Heart left ventricle (tissue), 16 donors: Measurements from ENCODE around the gene PRRG2. TPM values are rescaled to one million over a fixed set of nuclear protein-coding genes. Genes with fewer than 3 reads are reported as not detected.

ENCODE experiments used
- ATAC-seq, 4 donors: fragments of 200-7000 bp; cut with Tn5 transposase; one replicate each; pipeline ENCODE4 v1.9.1; 2020 to 2022; ENCODE audit warnings: moderate library complexity in 4 of 4, mild to moderate bottlenecking in 3 of 4, moderate number of reproducible peaks in 1 of 4
- DNase-seq, 5 donors: peaks; one replicate each; pipeline ENCODE4 v3.0.0-alpha.2; 2020
- H3K27ac ChIP-seq, 12 donors: fragments of 200-600 bp; sonication (generic) in 4 of 12; one replicate each; pipeline versions ENCODE4 v1.5.0 to v1.8.0; 2016 to 2022; ENCODE audit warnings: mild to moderate bottlenecking in 2 of 12
- H3K27me3 ChIP-seq, 9 donors: fragments of 200-600 bp; sonication (generic) in 2 of 9; one replicate each; pipeline versions ENCODE4 v1.5.1 to v1.8.0; 2016 to 2022; ENCODE audit warnings: mild to moderate bottlenecking in 3 of 9
- H3K36me3 ChIP-seq, 9 donors: fragments of 200-600 bp; sonication (generic) in 2 of 9; one replicate each; pipeline versions ENCODE4 v1.5.0 to v1.8.0; 2018 to 2022; ENCODE audit warnings: mild to moderate bottlenecking in 2 of 9
- H3K4me1 ChIP-seq, 12 donors: fragments of 200-600 bp; sonication (generic) in 4 of 12; one replicate each; pipeline versions ENCODE4 v1.5.0 to v1.8.0; 2016 to 2022; ENCODE audit warnings: mild to moderate bottlenecking in 3 of 12
- H3K4me3 ChIP-seq, 12 donors: fragments of 200-600 bp; sonication (generic) in 4 of 12; one replicate each; pipeline versions ENCODE4 v1.5.0 to v1.8.0; 2017 to 2022; ENCODE audit warnings: mild to moderate bottlenecking in 9 of 12, moderate library complexity in 4 of 12
- H3K9me3 ChIP-seq, 12 donors: fragments of 200-600 bp; sonication (generic) in 4 of 12; one replicate each; pipeline versions ENCODE4 v1.5.0 to v1.8.0; 2016 to 2022; ENCODE audit warnings: mild to moderate bottlenecking in 1 of 12
- POLR2A ChIP-seq, 2 donors: fragments of 450-650 bp; IDR thresholded peaks; one replicate each; pipeline ENCODE4 v1.6.1; 2017; ENCODE audit warnings: antibody characterized with exemption in 2 of 2, mild to moderate bottlenecking in 2 of 2, moderate library complexity in 2 of 2
- whole genome bisulfite sequencing, 4 donors: extraction: QIAGEN DNeasy Blood & Tissue Kit in 2 of 4; methylation state at CpG; one replicate each; pipeline versions ENCODE4 v1.1.5 to v1.1.7; 2013 to 2018; 5-methylcytosine and 5-hydroxymethylcytosine counted together
- intact Hi-C, 10 donors: fragments of 100-400 bp; cut with DNase I; formaldehyde crosslinking; loops; one replicate each; pipeline versions ENCODE4 v1.11.1 to v1.14.2; 2022
- polyA plus RNA-seq, 2 donors: library from polyadenylated mRNA; stranded (reverse); fragments of 200-250 nt; gene quantifications; one replicate each; pipeline ENCODE4 v1.2.3, GENCODE V29; 2013
- total RNA-seq, 9 donors: library from RNA; depleted of rRNA in 2 of 9; stranded (reverse); fragments of >200 nt in 2 of 9; fragmentation: NEBNext Ultra II Directional in 3 of 9; extraction: Animal tissue kit (Norgen Biotek cat#: 25700) in 3 of 9; gene quantifications; one replicate each; pipeline versions ENCODE4 v1.1.0 to v1.2.4, GENCODE V29; 2016 to 2023
- TF ChIP-seq, protein P1 (sequence below), 12 donors: fragments of 200-600 bp; sonication (generic) in 4 of 12; IDR thresholded peaks; one replicate each; pipeline versions ENCODE4 v1.5.0 to v1.8.0; 2018 to 2022; ENCODE audit warnings: antibody characterized with exemption in 12 of 12, mild to moderate bottlenecking in 5 of 12
- donor health status: ischemic (EF 13 %, LVEDD 7.1; RV severe dilation, severe dysfunction).
- donor health status: healthy with polysubstance abuse.
- donor health status: DM: no; HTN: yes; CAD: no.
- donor health status: DM: no; HTN: no; CAD: no.
- donor health status: ischemic (EF 25% LVEDD 6.9; RV normal size, moderate dysfunction).
- donor health status: ischemic (EF 25% LVEDD 5.7; RV mildly dilated, moderate dysfunction).
- donor health status: healthy.
- donor health status: DM: yes; HTN: yes; CAD: no.
- donor health status: ischemic (EF 35%, LVEDD 5.7; RV mildly dilated, moderate dysfunction).
- donor health status: nonischemic (EF 11% LVEDD 7.7; RV severe dilation, severe dysfunction).
- donor health status: DM: yes; HTN: yes; CAD: no.
- donor health status: PGD.
- donor health status: ischemic (EF 29% LVEDD 5.4; RV normal size, mild dysfunction).
- donor health status: nonischemic (EF 23%, LVEDD 6.1; RV moderate dilation, normal function).

The PRRG2 gene
- total and polyA plus RNA-seq, 11 donors: 0.27 to 3.2 (median 0.88) TPM; not detected in 1

DNA sequence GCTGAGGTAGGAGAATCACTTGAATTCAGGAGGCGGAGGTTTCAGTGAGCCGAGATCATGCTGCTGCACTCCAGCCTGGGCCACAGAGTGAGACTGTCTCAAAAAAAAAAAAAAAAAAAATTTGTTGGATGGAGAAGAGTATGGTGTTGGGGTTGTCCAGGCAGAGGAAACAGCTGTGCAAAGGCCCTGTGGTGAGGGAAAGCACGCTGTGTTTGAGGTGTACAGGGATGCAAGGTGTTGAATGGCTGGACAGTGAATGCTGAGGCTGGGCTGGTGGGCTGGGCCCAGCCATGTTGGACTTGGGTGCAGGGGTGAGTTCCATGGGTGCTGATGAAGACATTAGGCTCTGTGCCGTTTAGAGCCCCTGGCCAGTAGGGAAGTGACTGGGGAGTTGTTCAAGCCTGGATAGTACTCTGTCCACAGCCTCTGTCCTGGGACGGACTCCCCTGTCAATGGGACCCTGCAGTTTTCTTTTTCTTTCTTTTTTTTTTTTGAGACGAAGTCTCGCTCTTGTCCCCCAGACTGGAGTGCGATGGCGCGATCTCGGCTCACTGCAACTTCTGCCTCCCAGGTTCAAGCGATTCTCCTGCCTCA is 28.5 kb downstream of the PRRG2 start:
- intact Hi-C loops: no loop called here
- Histone ChIP-seq H3K9me3 (no peaks in the 10 kb centered on the region), H3K36me3 (peaks cover 0 to 75% (median 63%) of the 10 kb centered on the region in 9 donors), H3K4me1 (peaks cover 0 to 17% (median 2%) of the 10 kb centered on the region in 12 donors), H3K27me3 (no peaks in the 10 kb centered on the region), H3K4me3 (no peak overlapping the region), H3K27ac (no peak overlapping the region)
- 95 to 97% (median 97%) methylated on average over 12 of the region's 12 CpGs for WGBS, 4 donors
- no peak for ATAC-seq
- DNase-seq: no peak
- TF ChIP-seq, protein P1, sequence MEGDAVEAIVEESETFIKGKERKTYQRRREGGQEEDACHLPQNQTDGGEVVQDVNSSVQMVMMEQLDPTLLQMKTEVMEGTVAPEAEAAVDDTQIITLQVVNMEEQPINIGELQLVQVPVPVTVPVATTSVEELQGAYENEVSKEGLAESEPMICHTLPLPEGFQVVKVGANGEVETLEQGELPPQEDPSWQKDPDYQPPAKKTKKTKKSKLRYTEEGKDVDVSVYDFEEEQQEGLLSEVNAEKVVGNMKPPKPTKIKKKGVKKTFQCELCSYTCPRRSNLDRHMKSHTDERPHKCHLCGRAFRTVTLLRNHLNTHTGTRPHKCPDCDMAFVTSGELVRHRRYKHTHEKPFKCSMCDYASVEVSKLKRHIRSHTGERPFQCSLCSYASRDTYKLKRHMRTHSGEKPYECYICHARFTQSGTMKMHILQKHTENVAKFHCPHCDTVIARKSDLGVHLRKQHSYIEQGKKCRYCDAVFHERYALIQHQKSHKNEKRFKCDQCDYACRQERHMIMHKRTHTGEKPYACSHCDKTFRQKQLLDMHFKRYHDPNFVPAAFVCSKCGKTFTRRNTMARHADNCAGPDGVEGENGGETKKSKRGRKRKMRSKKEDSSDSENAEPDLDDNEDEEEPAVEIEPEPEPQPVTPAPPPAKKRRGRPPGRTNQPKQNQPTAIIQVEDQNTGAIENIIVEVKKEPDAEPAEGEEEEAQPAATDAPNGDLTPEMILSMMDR (IDR thresholded peaks at IDR 0.05): no peak
- TF ChIP-seq POLR2A (IDR thresholded peaks at IDR 0.05): no peak

DNA sequence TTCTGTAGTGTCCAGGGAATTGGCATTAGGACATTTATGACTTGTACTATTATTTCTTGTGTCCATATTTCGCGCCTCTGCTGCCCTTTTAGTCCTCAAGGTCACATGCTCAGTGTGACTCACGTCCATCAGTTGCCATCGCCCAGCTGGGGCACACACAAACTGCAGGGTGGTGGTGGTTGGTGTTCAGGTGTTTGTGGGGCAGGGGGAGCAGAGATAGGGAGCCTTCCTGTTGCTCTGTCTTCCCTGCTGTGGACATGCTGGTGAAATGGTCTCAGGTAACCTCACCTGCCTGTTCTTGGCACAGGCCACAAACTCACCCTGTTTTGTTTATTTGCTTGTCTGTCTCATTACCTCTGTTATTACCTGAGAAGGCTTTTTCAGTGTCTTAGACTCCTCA is 32.3 kb downstream of the PRRG2 start:
- no peak for DNase-seq
- WGBS, 4 donors: 48 to 59% (median 53%) methylated on average over 4 of the region's 4 CpGs
- peak in 3 of 4 donors; percentile 10 to 40 (median 10) for ATAC-seq
- H3K27me3 ChIP-seq: no peaks in the 10 kb centered on the region
- no peak overlapping the region for H3K4me3 ChIP-seq
- H3K27ac ChIP-seq: no peak overlapping the region
- peaks cover 0 to 17% (median 2%) of the 10 kb centered on the region in 12 donors for H3K4me1 ChIP-seq
- intact Hi-C loops: no loop called here
- H3K36me3 ChIP-seq: peaks cover 0 to 73% (median 61%) of the 10 kb centered on the region in 9 donors
- peaks cover 0 to 3% (median 0%) of the 10 kb centered on the region in 12 donors for H3K9me3 ChIP-seq
- TF ChIP-seq, protein P1 (IDR thresholded peaks at IDR 0.05): no peak

DNA sequence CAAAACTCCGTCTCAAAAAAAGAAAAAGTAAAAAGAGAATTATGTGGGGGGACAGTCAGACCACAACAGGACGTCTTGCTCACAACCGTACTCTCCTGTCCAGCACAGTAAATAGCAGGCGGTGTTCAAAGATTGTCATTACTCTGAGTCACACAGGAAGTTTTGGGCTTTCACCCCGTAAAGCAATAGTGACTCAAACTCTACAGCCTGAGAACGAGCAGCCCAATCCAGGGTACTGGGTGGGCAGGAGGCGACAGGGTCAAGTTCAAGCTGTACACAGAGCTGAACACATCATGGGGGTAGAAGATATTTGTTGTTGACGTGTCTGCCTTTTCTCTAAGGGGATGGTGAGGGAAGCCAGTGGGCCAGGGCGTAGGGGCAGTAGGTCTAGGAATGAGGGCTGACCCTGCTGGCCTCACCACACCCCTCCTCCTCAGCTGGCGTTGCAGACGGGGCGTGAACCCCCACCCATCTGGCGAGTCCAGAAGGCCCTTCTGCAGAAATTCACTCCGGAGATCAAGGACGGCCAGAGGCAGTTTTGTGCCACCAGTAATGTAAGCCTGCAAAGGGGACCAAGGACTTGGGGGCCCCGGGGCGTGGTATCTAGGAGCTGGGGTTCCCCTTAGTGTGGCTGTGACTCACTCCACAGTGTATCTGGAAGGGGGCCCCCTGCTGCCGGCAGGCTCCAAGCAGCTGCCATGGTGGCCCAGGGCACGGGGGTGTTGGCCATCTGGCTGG is 33.1 kb downstream of the PRRG2 start:
- no peak overlapping the region for H3K27ac ChIP-seq
- peaks cover 0 to 73% (median 61%) of the 10 kb centered on the region in 9 donors for H3K36me3 ChIP-seq
- 83 to 91% (median 87%) methylated on average over 15 to 19 of the region's 19 CpGs for WGBS, 4 donors
- H3K4me1 ChIP-seq: peaks cover 0 to 17% (median 2%) of the 10 kb centered on the region in 12 donors
- TF ChIP-seq, protein P1 (IDR thresholded peaks at IDR 0.05): no peak
- no peak for TF ChIP-seq POLR2A (IDR thresholded peaks at IDR 0.05)
- no peaks in the 10 kb centered on the region for H3K27me3 ChIP-seq
- DNase-seq: no peak
- no peak overlapping the region for H3K4me3 ChIP-seq
- peak in 2 of 4 donors; percentile 14 to 18 for ATAC-seq
- intact Hi-C loops: no loop called here
- H3K9me3 ChIP-seq: peaks cover 0 to 3% (median 0%) of the 10 kb centered on the region in 12 donors

DNA sequence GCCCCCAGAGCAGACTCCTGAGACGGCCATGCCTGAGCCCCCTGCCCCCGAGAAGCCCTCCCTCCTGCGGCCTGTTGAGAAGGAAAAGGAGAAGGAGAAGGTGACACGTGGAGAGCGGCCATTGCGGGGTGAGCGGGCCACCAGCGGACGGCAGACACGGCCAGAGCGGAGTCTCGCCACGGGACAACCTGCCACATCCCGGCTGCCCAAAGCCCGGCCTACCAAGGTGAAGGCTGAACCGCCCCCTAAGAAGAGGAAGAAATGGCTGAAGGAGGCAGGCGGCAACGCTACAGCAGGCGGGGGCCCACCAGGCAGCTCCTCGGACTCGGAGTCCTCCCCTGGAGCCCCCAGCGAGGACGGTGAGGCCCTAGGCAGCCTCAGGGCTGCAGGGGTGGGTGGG is 34.7 kb downstream of the PRRG2 start:
- peaks cover 0 to 17% (median 2%) of the 10 kb centered on the region in 12 donors for H3K4me1 ChIP-seq
- TF ChIP-seq, protein P1 (IDR thresholded peaks at IDR 0.05): no peak
- no peak for TF ChIP-seq POLR2A (IDR thresholded peaks at IDR 0.05)
- intact Hi-C loops: no loop called here
- H3K36me3 ChIP-seq: peaks cover 0 to 70% (median 61%) of the 10 kb centered on the region in 9 donors
- DNase-seq: no peak
- 95 to 98% (median 96%) methylated on average over 23 of the region's 23 CpGs for WGBS, 4 donors
- no peaks in the 10 kb centered on the region for H3K27me3 ChIP-seq
- no peak overlapping the region for H3K27ac ChIP-seq
- H3K4me3 ChIP-seq: no peak overlapping the region
- ATAC-seq: no peak
- peaks cover 0 to 3% (median 0%) of the 10 kb centered on the region in 12 donors for H3K9me3 ChIP-seq
